Skeletal muscle tissue (tissue), 4 donors: ENCODE results near the gene ARMH3. TPM values are rescaled to one million over a fixed set of nuclear protein-coding genes. Genes with fewer than 3 reads are reported as not detected.

Source experiments
- H3K27ac ChIP-seq: one replicate; pipeline ENCODE4 v1.7.0; 2013; ENCODE audit warnings: mild to moderate bottlenecking, low read depth, low read length, inconsistent platforms
- H3K27me3 ChIP-seq, 3 donors: one replicate each; pipeline ENCODE4 v1.7.0; 2013; ENCODE audit warnings: low read length in 3 of 3; ENCODE audit not compliant: control insufficient read depth in 3 of 3, insufficient read depth in 3 of 3
- H3K36me3 ChIP-seq, 3 donors: one replicate each; pipeline ENCODE4 v1.7.0; 2013; ENCODE audit warnings: low read length in 3 of 3; ENCODE audit not compliant: control insufficient read depth in 3 of 3, insufficient read depth in 3 of 3
- H3K4me1 ChIP-seq, 3 donors: one replicate each; pipeline ENCODE4 v1.7.0; 2013; ENCODE audit warnings: low read length in 3 of 3, mild to moderate bottlenecking in 3 of 3; ENCODE audit not compliant: control insufficient read depth in 3 of 3, insufficient read depth in 3 of 3
- H3K4me3 ChIP-seq, 3 donors: one replicate each; pipeline ENCODE4 v1.7.0; 2013; ENCODE audit warnings: low read length in 3 of 3
- H3K9ac ChIP-seq, 3 donors: one replicate each; pipeline ENCODE4 v1.7.0; 2013; ENCODE audit warnings: low read length in 3 of 3, mild to moderate bottlenecking in 3 of 3, moderate library complexity in 2 of 3, low read depth in 1 of 3
- H3K9me3 ChIP-seq, 3 donors: one replicate each; pipeline ENCODE4 v1.7.0; 2013; ENCODE audit warnings: low read length in 3 of 3; ENCODE audit not compliant: control insufficient read depth in 3 of 3
- total RNA-seq: library from RNA; depleted of rRNA; stranded (reverse); fragments of >200 nt; gene quantifications from one replicate; pipeline ENCODE4 v1.2.3, GENCODE V29; 2014
- donor health status: Osteomylitis.

ARMH3 gene
- total RNA-seq = 13.0 TPM

- no peaks in the 10 kb centered on the region for H3K27me3 ChIP-seq
- H3K27ac ChIP-seq = peak within 1 kb of the TSS; percentile 87
- no peaks in the 10 kb centered on the region for H3K36me3 ChIP-seq
- peak within 1 kb of the TSS; percentile 91 to 95 (median 92) for H3K4me3 ChIP-seq
- H3K4me1 ChIP-seq = peaks cover 15 to 31% (median 29%) of the 10 kb centered on the region in 3 donors
- peak within 1 kb of the TSS; percentile 95 to 97 (median 97) for H3K9ac ChIP-seq
- no peaks in the 10 kb centered on the region for H3K9me3 ChIP-seq
Measured at GRCh38 chr10:102055647-102056419, at the start of gene ARMH3. Gene ARMH3, minus strand, starts transcription at chr10:102056173. Its CDS starts 16,059 bp downstream, at chr10:102040114.

GRCh38 chr10:102102421-102102820 lies 46.4 kb upstream of the ARMH3 start:
- Histone ChIP-seq H3K27ac (no peak overlapping the region), H3K4me3 (no peak overlapping the region), H3K9ac (no peak overlapping the region), H3K36me3 (peaks cover 4 to 7% (median 4%) of the 10 kb centered on the region in 3 donors), H3K27me3 (no peaks in the 10 kb centered on the region), H3K9me3 (no peaks in the 10 kb centered on the region), H3K4me1 (peaks cover 0 to 4% (median 0%) of the 10 kb centered on the region in 3 donors)

GRCh38 chr10:102101152-102101551 lies 45.2 kb upstream of the ARMH3 start:
- peaks cover 0 to 4% (median 0%) of the 10 kb centered on the region in 3 donors for H3K4me1 ChIP-seq
- no peak overlapping the region for H3K4me3 ChIP-seq
- H3K36me3 ChIP-seq = no peaks in the 10 kb centered on the region
- H3K9ac ChIP-seq = no peak overlapping the region
- H3K9me3 ChIP-seq = no peaks in the 10 kb centered on the region
- H3K27ac ChIP-seq = no peak overlapping the region
- H3K27me3 ChIP-seq = no peaks in the 10 kb centered on the region

GRCh38 chr10:102096449-102096848 lies 40.5 kb upstream of the ARMH3 start:
- no peaks in the 10 kb centered on the region for H3K27me3 ChIP-seq
- no peak overlapping the region for H3K9ac ChIP-seq
- no peaks in the 10 kb centered on the region for H3K36me3 ChIP-seq
- H3K9me3 ChIP-seq = no peaks in the 10 kb centered on the region
- no peaks in the 10 kb centered on the region for H3K4me1 ChIP-seq
- no peak overlapping the region for H3K4me3 ChIP-seq
- H3K27ac ChIP-seq = no peak overlapping the region

- H3K36me3 ChIP-seq = no peaks in the 10 kb centered on the region
Measured at GRCh38 chr10:102090772-102091171, 34.8 kb upstream of the ARMH3 start.

GRCh38 chr10:102086196-102086595 lies 30.2 kb upstream of the ARMH3 start:
- Histone ChIP-seq H3K27me3 (no peaks in the 10 kb centered on the region), H3K4me1 (no peaks in the 10 kb centered on the region), H3K4me3 (no peak overlapping the region), H3K36me3 (no peaks in the 10 kb centered on the region), H3K27ac (no peak overlapping the region), H3K9ac (no peak overlapping the region), H3K9me3 (no peaks in the 10 kb centered on the region)

More at GRCh38 chr10:102090772-102091171, 34.8 kb upstream of the ARMH3 start:
- no peaks in the 10 kb centered on the region for H3K4me1 ChIP-seq
- no peak overlapping the region for H3K9ac ChIP-seq
- no peaks in the 10 kb centered on the region for H3K27me3 ChIP-seq
- H3K9me3 ChIP-seq = no peaks in the 10 kb centered on the region
- no peak overlapping the region for H3K27ac ChIP-seq
- no peak overlapping the region for H3K4me3 ChIP-seq

- no peak overlapping the region for H3K9ac ChIP-seq
- no peak overlapping the region for H3K27ac ChIP-seq
- H3K4me3 ChIP-seq = no peak overlapping the region
- H3K4me1 ChIP-seq = no peaks in the 10 kb centered on the region
- H3K9me3 ChIP-seq = no peaks in the 10 kb centered on the region
- no peaks in the 10 kb centered on the region for H3K36me3 ChIP-seq
- H3K27me3 ChIP-seq = no peaks in the 10 kb centered on the region
Measured at GRCh38 chr10:102085336-102085735, 29.4 kb upstream of the ARMH3 start.

- H3K27me3 ChIP-seq = no peaks in the 10 kb centered on the region
- no peak overlapping the region for H3K9ac ChIP-seq
- H3K9me3 ChIP-seq = no peaks in the 10 kb centered on the region
- H3K4me1 ChIP-seq = no peaks in the 10 kb centered on the region
- H3K27ac ChIP-seq = no peak overlapping the region
- no peaks in the 10 kb centered on the region for H3K36me3 ChIP-seq
- H3K4me3 ChIP-seq = no peak overlapping the region
Measured at GRCh38 chr10:102083541-102083940, 27.6 kb upstream of the ARMH3 start.

GRCh38 chr10:102072673-102073527 lies 16.9 kb upstream of the ARMH3 start:
- H3K27ac ChIP-seq = no peak overlapping the region
- no peaks in the 10 kb centered on the region for H3K27me3 ChIP-seq
- peaks cover 0 to 6% (median 2%) of the 10 kb centered on the region in 3 donors for H3K36me3 ChIP-seq
- H3K4me3 ChIP-seq = no peak overlapping the region
- no peak overlapping the region for H3K9ac ChIP-seq
- H3K4me1 ChIP-seq = peaks cover 9 to 21% (median 10%) of the 10 kb centered on the region in 3 donors
- no peaks in the 10 kb centered on the region for H3K9me3 ChIP-seq

GRCh38 chr10:102069071-102069470 lies 13.1 kb upstream of the ARMH3 start:
- Histone ChIP-seq H3K9me3 (no peaks in the 10 kb centered on the region), H3K36me3 (peaks cover 0 to 11% (median 5%) of the 10 kb centered on the region in 3 donors), H3K4me3 (no peak overlapping the region), H3K4me1 (peaks cover 31 to 44% (median 34%) of the 10 kb centered on the region in 3 donors), H3K27ac (no peak overlapping the region), H3K27me3 (no peaks in the 10 kb centered on the region), H3K9ac (no peak overlapping the region)
